Omental fat pad (tissue), 4 donors: ENCODE measurements around the gene ANKUB1. TPM values are rescaled to one million over a fixed set of nuclear protein-coding genes. Genes with fewer than 3 reads are reported as not detected.
"Not testable (repeated sequence)": the region's sequence is repeated elsewhere in the genome, so short reads cannot be mapped to it uniquely, and the experiment has no call there.

Source experiments
- ATAC-seq: fragments of 150-250 bp; one replicate; pipeline ENCODE4 v1.9.1; 2016; ENCODE audit warnings: mild to moderate bottlenecking, moderate library complexity; ENCODE audit not compliant: low FRiP score
- DNase-seq: peaks from one replicate; pipeline ENCODE4 v3.0.0-alpha.2; 2019; ENCODE audit warnings: low spot score
- total RNA-seq, 4 donors: library from RNA; depleted of rRNA; stranded (reverse); fragments of >200 nt; gene quantifications; one replicate each; pipeline ENCODE4 v1.1.0, GENCODE V29; 2016
- TF ChIP-seq, protein P1 (sequence below), 3 donors: fragments of 450-650 bp; IDR thresholded peaks; one replicate each; pipeline ENCODE4 v1.5.1; 2016 to 2017; ENCODE audit warnings: antibody characterized with exemption in 3 of 3, mild to moderate bottlenecking in 3 of 3, moderate library complexity in 2 of 3

ANKUB1 gene, protein sequence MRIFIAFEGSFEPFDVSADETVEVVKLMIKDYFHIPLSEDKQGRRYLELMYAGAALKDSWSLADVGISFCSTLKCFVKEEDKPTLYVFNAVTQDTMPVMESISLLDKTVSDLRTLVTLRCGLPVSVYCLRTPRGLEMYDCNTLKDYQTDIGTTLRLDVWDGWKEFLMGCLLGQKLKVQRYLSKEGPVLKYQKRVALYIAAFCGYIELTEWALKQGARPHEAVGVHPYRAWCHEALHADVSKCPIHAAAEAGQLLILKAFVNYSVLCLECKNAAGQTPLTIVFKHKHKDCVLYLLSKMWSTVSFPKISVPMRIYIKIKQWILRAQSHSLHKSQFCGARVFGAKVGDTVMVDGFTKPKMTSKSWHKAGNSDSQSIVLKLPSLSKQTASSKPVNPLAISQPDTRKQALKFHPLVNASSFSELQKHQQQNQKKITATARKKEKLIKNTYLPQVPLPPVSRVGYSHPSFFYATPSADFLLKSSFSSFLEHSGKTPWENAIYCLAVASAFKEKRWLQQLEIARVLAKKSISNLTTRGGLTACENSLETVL
- not detected for total RNA-seq

DNA sequence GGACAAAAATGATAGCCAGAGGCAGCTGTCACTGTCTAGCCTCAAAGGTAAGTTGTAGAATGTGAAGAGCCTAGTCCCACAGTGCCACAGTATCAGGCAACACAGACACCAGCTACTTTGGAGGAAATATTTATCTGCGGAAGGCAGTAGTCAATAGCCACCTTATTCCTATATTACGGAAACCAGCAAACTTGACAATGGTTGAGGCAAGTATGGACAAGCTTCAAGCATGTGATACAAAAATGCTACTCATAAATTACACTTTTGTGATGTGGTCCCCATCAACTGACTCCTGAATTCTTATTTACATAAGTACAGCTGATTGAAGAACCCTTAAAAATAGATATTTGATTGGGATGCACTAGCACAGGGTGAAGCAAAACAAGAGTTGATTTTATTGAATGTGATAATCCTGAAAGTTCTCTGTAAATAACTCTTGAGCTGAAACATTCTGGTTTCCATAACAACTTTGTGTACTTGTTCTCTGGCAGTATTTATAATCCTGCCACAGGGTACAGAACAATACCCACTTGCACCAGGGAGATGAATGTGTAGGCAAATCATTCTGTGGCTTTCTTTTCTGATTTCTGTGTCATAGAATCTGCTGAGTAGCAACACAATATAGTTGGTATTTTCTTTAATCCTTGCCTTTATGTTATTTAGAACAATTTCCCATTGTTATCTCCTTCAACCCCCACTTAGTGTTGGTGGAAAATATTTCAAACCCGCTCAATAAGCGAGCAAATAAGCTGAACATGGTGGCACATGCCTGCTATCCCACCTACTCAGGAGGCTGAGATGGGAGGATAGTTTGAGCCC is at the start of gene ANKUB1:
ANKUB1 (minus strand) TSS at position 103 of the 819 bp plus-strand sequence. CDS start 188 bp downstream, outside the sequence.
- DNase-seq (no peak), ATAC-seq (no peak)
- TF ChIP-seq, protein P1, sequence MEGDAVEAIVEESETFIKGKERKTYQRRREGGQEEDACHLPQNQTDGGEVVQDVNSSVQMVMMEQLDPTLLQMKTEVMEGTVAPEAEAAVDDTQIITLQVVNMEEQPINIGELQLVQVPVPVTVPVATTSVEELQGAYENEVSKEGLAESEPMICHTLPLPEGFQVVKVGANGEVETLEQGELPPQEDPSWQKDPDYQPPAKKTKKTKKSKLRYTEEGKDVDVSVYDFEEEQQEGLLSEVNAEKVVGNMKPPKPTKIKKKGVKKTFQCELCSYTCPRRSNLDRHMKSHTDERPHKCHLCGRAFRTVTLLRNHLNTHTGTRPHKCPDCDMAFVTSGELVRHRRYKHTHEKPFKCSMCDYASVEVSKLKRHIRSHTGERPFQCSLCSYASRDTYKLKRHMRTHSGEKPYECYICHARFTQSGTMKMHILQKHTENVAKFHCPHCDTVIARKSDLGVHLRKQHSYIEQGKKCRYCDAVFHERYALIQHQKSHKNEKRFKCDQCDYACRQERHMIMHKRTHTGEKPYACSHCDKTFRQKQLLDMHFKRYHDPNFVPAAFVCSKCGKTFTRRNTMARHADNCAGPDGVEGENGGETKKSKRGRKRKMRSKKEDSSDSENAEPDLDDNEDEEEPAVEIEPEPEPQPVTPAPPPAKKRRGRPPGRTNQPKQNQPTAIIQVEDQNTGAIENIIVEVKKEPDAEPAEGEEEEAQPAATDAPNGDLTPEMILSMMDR (IDR thresholded peaks at IDR 0.05) = no peak

DNA sequence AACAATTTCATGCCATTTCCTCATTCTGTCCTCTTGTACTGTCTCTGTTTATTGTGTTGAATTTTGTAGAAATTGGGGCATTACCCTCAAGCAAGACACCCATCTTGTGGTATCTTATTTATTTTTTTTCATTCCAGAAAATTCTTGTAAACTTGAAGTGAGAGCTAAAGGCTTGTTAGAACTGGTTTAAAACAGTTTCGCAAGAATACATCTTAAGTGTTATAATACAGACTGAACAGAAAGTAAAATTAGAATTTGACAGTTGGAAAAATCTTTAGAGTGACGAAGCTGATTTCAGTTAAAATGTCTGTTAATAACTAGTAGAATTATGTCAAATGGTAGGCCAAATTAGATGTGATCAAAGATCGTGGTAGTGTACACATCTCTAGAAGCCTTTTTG is 47.5 kb upstream of the ANKUB1 start:
- ATAC-seq (no peak), DNase-seq (no peak)
- TF ChIP-seq, protein P1 (IDR thresholded peaks at IDR 0.05) = no peak

DNA sequence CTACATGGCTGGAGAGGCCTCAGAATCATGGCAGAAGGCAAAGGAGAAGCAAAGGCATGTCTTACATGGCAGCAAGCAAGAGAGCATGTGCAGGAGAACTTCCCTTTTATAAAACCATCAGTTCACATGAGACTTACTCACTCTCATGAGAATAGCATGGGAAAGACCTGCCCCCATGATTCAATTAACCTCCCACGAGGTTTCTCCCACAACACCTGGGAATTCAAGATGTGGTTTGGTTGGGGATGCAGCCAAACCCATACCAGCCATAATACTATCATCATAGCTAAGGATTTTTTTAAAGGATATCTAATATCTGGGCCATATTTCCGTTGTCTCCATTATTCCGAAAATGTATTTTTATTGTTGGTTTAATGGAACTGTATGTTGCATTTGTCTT is 47.1 kb upstream of the ANKUB1 start:
- not testable (repeated sequence) for DNase-seq, ATAC-seq

DNA sequence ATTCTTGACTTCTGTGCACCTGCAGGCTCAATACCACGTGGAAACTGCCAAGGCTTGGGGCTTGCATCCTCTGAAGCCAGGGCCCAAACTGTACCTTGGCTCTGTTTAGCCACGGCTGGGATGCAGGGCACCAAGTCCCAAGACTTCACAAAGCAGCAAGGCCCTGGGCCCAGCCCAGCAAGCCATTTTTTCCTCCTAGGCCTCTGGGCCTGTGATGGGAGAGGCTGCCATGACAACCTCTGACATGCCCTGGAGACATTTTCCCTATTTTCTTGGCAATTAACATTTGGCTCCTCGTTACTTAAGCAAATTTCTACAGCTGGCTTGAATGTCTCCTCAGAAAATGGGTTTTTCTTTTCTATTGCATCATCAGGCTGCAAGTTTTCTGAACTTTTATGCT is 46.1 kb upstream of the ANKUB1 start:
- not testable (repeated sequence) for DNase-seq, ATAC-seq

DNA sequence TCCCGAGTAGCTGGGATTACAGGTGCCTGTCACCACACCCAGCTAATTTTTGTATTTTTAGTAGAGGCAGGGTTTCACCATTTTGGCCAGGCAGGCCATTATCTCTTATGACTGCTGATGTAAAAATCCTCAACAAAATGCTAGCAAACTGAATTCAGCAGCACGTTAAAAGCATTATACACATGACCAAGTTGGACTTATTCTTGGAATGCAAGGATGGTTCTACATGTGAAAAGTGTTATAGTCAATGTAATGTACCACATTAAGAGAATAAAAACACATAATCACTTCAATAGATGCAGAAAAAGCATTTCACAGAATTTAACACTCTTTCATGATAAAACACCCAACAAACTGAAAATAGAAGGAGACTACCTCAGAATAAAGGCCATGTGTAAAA is 40.9 kb upstream of the ANKUB1 start:
- ATAC-seq = no peak
- TF ChIP-seq, protein P1 (IDR thresholded peaks at IDR 0.05) = no peak
- no peak for DNase-seq

DNA sequence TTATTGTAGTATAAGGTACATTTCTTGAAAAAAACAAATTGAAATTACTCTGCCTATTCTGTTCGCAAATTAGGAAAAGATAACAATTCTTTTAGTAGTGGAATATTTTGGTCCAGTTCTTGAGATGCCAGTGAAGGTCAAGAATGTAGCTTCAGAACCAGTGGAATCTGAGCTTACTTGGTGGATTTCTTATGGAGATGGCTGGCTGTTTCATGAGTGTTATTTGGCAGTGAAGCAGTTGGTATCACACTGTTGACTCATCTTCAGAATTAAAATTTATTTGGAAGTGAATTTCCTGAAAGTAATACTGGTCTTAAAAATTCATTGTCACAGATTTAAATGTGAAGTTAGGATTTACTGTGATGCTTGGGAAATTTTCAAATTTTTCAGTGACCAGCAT is 39.7 kb upstream of the ANKUB1 start:
- no peak for ATAC-seq
- TF ChIP-seq, protein P1 (IDR thresholded peaks at IDR 0.05) = no peak
- no peak for DNase-seq

DNA sequence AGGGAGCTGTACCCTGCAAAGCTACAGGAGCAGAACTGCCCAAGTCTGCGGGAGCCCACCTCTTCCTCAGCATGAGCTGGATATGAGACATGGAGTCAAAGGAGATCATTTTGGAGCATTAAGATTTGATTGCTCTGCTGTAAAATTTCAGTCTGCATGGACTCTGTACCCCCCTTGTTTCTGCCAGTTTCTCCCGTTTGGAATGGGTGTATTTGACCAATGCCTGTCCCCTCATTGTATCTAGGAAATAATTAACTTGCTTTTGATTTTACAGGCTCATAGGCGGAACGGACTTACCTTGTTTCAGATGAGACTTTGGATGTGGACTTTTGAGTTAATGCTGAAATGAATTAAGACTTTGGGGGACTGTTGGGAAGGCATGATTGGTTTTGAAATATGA is 39.0 kb upstream of the ANKUB1 start:
- TF ChIP-seq, protein P1 (IDR thresholded peaks at IDR 0.05) = no peak
- DNase-seq (no peak), ATAC-seq (no peak)
